T-helper 1 cell treated with Interleukin-12 subunit alpha and Interleukin-12 subunit beta and Interleukin-4 antibody, amounts not matched to agents 30 μg/mL and 1 μg/mL, for 36 hours (primary cell): ENCODE measurements around the gene STAB2.

Experiments
- H3K27ac Mint-ChIP-seq: one replicate; pipeline ENCODE4 v1.8.0; 2021; ENCODE audit warnings: mild to moderate bottlenecking, mixed read lengths
- H3K27me3 Mint-ChIP-seq: one replicate; pipeline ENCODE4 v1.8.0; 2021; ENCODE audit warnings: low read depth, mixed read lengths
- H3K36me3 Mint-ChIP-seq: one replicate; pipeline ENCODE4 v1.8.0; 2021; ENCODE audit warnings: low read depth, mixed read lengths
- H3K4me1 Mint-ChIP-seq: one replicate; pipeline ENCODE4 v1.8.0; 2021; ENCODE audit warnings: low read depth, mixed read lengths
- H3K4me3 Mint-ChIP-seq: one replicate; pipeline ENCODE4 v1.8.0; 2021; ENCODE audit warnings: mild to moderate bottlenecking, moderate library complexity, mixed read lengths
- H3K9me3 Mint-ChIP-seq: one replicate; pipeline ENCODE4 v1.8.0; 2021; ENCODE audit warnings: mixed read lengths

STAB2 gene

GRCh38 chr12:103677341-103677740 is 90.3 kb downstream of the STAB2 start:
- Mint-ChIP-seq H3K9me3 (no peaks in the 10 kb centered on the region), H3K4me1 (no peaks in the 10 kb centered on the region), H3K36me3 (no peaks in the 10 kb centered on the region), H3K4me3 (no peak overlapping the region), H3K27ac (no peak overlapping the region), H3K27me3 (no peaks in the 10 kb centered on the region)

- no peaks in the 10 kb centered on the region for H3K36me3 Mint-ChIP-seq
Measured at GRCh38 chr12:103677905-103678304, 90.8 kb downstream of the STAB2 start.

GRCh38 chr12:103679421-103680170 is 92.5 kb downstream of the STAB2 start:
- H3K4me3 Mint-ChIP-seq: no peak overlapping the region
- no peak overlapping the region for H3K27ac Mint-ChIP-seq
- H3K36me3 Mint-ChIP-seq: no peaks in the 10 kb centered on the region
- H3K4me1 Mint-ChIP-seq: no peaks in the 10 kb centered on the region
- H3K9me3 Mint-ChIP-seq: no peaks in the 10 kb centered on the region
- no peaks in the 10 kb centered on the region for H3K27me3 Mint-ChIP-seq

More at GRCh38 chr12:103677905-103678304, 90.8 kb downstream of the STAB2 start:
- no peak overlapping the region for H3K4me3 Mint-ChIP-seq
- no peak overlapping the region for H3K27ac Mint-ChIP-seq
- H3K4me1 Mint-ChIP-seq: no peaks in the 10 kb centered on the region
- no peaks in the 10 kb centered on the region for H3K9me3 Mint-ChIP-seq
- H3K27me3 Mint-ChIP-seq: no peaks in the 10 kb centered on the region

GRCh38 chr12:103680591-103681141 is 93.6 kb downstream of the STAB2 start:
- no peaks in the 10 kb centered on the region for H3K4me1 Mint-ChIP-seq
- no peak overlapping the region for H3K4me3 Mint-ChIP-seq
- H3K9me3 Mint-ChIP-seq: no peaks in the 10 kb centered on the region
- no peaks in the 10 kb centered on the region for H3K27me3 Mint-ChIP-seq
- H3K36me3 Mint-ChIP-seq: no peaks in the 10 kb centered on the region
- H3K27ac Mint-ChIP-seq: no peak overlapping the region

GRCh38 chr12:103686026-103686425 is 99.0 kb downstream of the STAB2 start:
- Mint-ChIP-seq H3K4me1 (no peaks in the 10 kb centered on the region), H3K36me3 (no peaks in the 10 kb centered on the region), H3K27ac (no peak overlapping the region), H3K4me3 (no peak overlapping the region), H3K27me3 (peaks cover 4% of the 10 kb centered on the region), H3K9me3 (no peaks in the 10 kb centered on the region)

- no peaks in the 10 kb centered on the region for H3K4me1 Mint-ChIP-seq
Measured at GRCh38 chr12:103687253-103687652, 100.2 kb downstream of the STAB2 start.

GRCh38 chr12:103688376-103689063 is 101.4 kb downstream of the STAB2 start:
- Mint-ChIP-seq H3K4me1 (no peaks in the 10 kb centered on the region), H3K36me3 (no peaks in the 10 kb centered on the region), H3K27me3 (peaks cover 8% of the 10 kb centered on the region), H3K4me3 (no peak overlapping the region), H3K27ac (no peak overlapping the region), H3K9me3 (no peaks in the 10 kb centered on the region)

More at GRCh38 chr12:103687253-103687652, 100.2 kb downstream of the STAB2 start:
- Mint-ChIP-seq H3K27ac (no peak overlapping the region), H3K9me3 (no peaks in the 10 kb centered on the region), H3K36me3 (no peaks in the 10 kb centered on the region), H3K4me3 (no peak overlapping the region), H3K27me3 (peaks cover 4% of the 10 kb centered on the region)

- Mint-ChIP-seq H3K27me3 (peaks cover 9% of the 10 kb centered on the region), H3K36me3 (no peaks in the 10 kb centered on the region), H3K27ac (no peak overlapping the region), H3K4me3 (no peak overlapping the region), H3K9me3 (no peaks in the 10 kb centered on the region), H3K4me1 (no peaks in the 10 kb centered on the region)
Measured at GRCh38 chr12:103690426-103690825, 103.4 kb downstream of the STAB2 start.

- H3K4me1 Mint-ChIP-seq: no peaks in the 10 kb centered on the region
- H3K4me3 Mint-ChIP-seq: no peak overlapping the region
- peaks cover 9% of the 10 kb centered on the region for H3K27me3 Mint-ChIP-seq
- H3K27ac Mint-ChIP-seq: no peak overlapping the region
- no peaks in the 10 kb centered on the region for H3K9me3 Mint-ChIP-seq
- H3K36me3 Mint-ChIP-seq: no peaks in the 10 kb centered on the region
Measured at GRCh38 chr12:103691063-103691462, 104.0 kb downstream of the STAB2 start.

GRCh38 chr12:103696101-103696500 is 109.0 kb downstream of the STAB2 start:
- H3K9me3 Mint-ChIP-seq: no peaks in the 10 kb centered on the region
- H3K27ac Mint-ChIP-seq: no peak overlapping the region
- H3K4me1 Mint-ChIP-seq: no peaks in the 10 kb centered on the region
- peaks cover 11% of the 10 kb centered on the region for H3K27me3 Mint-ChIP-seq
- no peak overlapping the region for H3K4me3 Mint-ChIP-seq
- no peaks in the 10 kb centered on the region for H3K36me3 Mint-ChIP-seq

- no peaks in the 10 kb centered on the region for H3K4me1 Mint-ChIP-seq
- no peak overlapping the region for H3K27ac Mint-ChIP-seq
- H3K9me3 Mint-ChIP-seq: no peaks in the 10 kb centered on the region
- no peak overlapping the region for H3K4me3 Mint-ChIP-seq
- no peaks in the 10 kb centered on the region for H3K36me3 Mint-ChIP-seq
- peaks cover 11% of the 10 kb centered on the region for H3K27me3 Mint-ChIP-seq
Measured at GRCh38 chr12:103697971-103698751, 111.1 kb downstream of the STAB2 start.

- Mint-ChIP-seq H3K4me3 (no peak overlapping the region), H3K9me3 (no peaks in the 10 kb centered on the region), H3K4me1 (no peaks in the 10 kb centered on the region), H3K27ac (no peak overlapping the region), H3K27me3 (peaks cover 6% of the 10 kb centered on the region), H3K36me3 (no peaks in the 10 kb centered on the region)
Measured at GRCh38 chr12:103698752-103699560, 111.9 kb downstream of the STAB2 start.

GRCh38 chr12:103705098-103705497 is 118.0 kb downstream of the STAB2 start:
- H3K4me1 Mint-ChIP-seq: no peaks in the 10 kb centered on the region
- H3K36me3 Mint-ChIP-seq: no peaks in the 10 kb centered on the region
- H3K9me3 Mint-ChIP-seq: no peaks in the 10 kb centered on the region

GRCh38 chr12:103705927-103706326 is 118.9 kb downstream of the STAB2 start:
- Mint-ChIP-seq H3K4me3 (no peak overlapping the region), H3K27me3 (peaks cover 4% of the 10 kb centered on the region), H3K36me3 (no peaks in the 10 kb centered on the region), H3K4me1 (no peaks in the 10 kb centered on the region), H3K9me3 (no peaks in the 10 kb centered on the region), H3K27ac (no peak overlapping the region)

More at GRCh38 chr12:103705098-103705497, 118.0 kb downstream of the STAB2 start:
- Mint-ChIP-seq H3K27ac (no peak overlapping the region), H3K4me3 (no peak overlapping the region), H3K27me3 (peaks cover 4% of the 10 kb centered on the region)
